ENCODE measurements around the gene PLEKHA6.

PLEKHA6 gene

DNA sequence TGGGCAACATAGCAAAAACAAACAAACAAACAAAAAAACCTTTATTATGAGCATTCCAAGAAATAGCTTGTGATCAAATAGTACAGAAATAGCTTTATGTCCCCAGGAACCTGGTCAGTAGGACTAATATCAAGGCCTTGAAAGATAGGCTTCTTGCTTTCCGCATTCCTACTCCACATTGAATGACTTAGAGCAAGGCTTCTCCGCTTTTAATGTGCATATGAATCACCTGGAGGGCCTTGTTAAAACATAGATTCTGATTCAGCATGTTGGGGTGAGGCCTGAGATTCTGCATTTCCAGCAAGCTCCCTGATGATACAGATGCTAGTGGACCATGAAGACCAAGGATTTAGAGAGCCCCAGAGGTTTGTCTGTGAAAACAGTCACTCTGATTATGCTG, 17.4 kb downstream of the PLEKHA6 start:
- TF ChIP-seq, protein P1, sequence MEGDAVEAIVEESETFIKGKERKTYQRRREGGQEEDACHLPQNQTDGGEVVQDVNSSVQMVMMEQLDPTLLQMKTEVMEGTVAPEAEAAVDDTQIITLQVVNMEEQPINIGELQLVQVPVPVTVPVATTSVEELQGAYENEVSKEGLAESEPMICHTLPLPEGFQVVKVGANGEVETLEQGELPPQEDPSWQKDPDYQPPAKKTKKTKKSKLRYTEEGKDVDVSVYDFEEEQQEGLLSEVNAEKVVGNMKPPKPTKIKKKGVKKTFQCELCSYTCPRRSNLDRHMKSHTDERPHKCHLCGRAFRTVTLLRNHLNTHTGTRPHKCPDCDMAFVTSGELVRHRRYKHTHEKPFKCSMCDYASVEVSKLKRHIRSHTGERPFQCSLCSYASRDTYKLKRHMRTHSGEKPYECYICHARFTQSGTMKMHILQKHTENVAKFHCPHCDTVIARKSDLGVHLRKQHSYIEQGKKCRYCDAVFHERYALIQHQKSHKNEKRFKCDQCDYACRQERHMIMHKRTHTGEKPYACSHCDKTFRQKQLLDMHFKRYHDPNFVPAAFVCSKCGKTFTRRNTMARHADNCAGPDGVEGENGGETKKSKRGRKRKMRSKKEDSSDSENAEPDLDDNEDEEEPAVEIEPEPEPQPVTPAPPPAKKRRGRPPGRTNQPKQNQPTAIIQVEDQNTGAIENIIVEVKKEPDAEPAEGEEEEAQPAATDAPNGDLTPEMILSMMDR (conservative IDR thresholded peaks at IDR 0.05; ENCODE audit: low read depth, low read length): no peak

DNA sequence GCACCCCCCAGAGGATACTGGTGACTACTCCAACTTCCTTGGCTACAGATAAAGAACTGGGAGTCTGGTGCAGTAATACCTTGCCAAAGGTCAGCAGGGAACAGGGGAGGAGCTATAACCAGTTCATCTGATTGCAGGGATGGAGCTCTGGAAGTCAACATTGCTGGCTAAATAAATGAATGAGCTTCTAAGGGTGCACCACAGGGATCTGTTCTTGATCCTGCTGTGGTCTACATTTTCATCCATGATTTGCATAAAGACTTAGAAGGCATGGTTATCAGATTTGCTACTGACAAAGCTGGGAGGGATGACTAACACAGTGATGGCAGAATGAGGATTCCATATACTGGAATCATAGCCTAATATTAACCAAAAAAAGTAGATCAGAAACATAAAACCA, 18.3 kb downstream of the PLEKHA6 start:
- peak; percentile 67 for DNase-seq (ENCODE audit: low read depth)
- no peak overlapping the region for H3K4me3 ChIP-seq (ENCODE audit: low read depth, low read length)
- TF ChIP-seq, protein P1 (conservative IDR thresholded peaks at IDR 0.05; ENCODE audit: low read depth, low read length): no peak

More for the DNA sequence above, 17.4 kb downstream of the PLEKHA6 start:
- no peak for DNase-seq (ENCODE audit: low read depth)
- H3K4me3 ChIP-seq (ENCODE audit: low read depth, low read length): no peak overlapping the region

DNA sequence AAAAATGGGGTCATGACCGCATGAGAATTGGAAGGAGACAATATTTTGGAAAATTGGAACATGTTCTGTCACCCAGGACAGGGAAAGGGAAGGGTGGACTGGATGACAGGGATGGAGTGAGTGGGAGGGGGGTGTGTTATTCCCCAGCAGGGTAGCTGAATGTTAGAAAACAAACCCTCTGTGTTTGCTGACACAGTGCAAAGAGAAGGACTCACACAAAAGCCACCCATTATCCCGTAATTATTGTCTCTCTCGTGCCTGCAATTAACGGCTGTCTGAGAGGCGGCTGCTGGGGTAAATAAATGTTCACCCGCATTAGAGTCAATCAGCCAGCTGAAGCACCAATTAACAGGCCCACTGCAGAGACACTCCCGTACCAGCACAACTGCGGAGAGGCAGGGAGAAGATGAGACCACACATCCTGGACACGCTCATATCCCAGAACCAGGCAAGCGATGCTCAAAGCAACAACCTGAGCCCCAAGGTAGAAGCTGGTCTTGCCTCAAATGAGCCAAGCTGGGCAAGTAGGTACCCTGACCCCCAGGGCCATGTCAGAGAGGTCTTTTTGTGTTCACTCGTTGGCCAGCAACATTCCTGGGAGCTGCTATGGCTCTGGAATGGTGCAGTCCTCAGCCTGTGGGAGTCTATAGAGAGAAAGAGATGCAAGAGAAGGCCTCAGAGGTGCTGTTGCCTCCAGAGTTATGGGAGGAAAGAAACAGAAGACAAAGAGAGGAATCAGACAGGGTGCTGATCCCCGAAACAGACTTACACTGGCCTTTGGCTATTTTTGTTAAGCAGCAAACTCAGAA, 19.4 kb downstream of the PLEKHA6 start:
- DNase-seq (ENCODE audit: low read depth): no peak
- H3K4me3 ChIP-seq (ENCODE audit: low read depth, low read length): no peak overlapping the region
- TF ChIP-seq, protein P1 (conservative IDR thresholded peaks at IDR 0.05; ENCODE audit: low read depth, low read length): no peak

DNA sequence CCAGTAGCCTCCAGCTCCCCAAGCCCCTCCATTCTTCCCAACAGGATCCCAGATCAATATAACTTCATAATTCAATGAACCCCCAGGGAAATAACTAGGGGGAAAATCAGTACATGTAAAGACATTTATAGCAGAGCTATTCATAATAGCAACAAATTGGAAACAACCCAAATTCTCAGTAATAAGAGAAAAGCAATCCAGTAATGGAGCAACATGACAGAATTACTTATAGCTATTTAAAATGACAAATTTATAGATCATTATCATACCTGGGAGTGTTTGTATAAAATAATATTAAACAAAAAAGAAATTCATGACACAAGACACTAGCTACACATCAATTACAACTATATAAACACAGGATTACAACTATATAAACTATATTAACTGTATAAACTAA, 20.2 kb downstream of the PLEKHA6 start:
- TF ChIP-seq, protein P1 (conservative IDR thresholded peaks at IDR 0.05; ENCODE audit: low read depth, low read length): no peak
- no peak for DNase-seq (ENCODE audit: low read depth)
- no peak overlapping the region for H3K4me3 ChIP-seq (ENCODE audit: low read depth, low read length)

DNA sequence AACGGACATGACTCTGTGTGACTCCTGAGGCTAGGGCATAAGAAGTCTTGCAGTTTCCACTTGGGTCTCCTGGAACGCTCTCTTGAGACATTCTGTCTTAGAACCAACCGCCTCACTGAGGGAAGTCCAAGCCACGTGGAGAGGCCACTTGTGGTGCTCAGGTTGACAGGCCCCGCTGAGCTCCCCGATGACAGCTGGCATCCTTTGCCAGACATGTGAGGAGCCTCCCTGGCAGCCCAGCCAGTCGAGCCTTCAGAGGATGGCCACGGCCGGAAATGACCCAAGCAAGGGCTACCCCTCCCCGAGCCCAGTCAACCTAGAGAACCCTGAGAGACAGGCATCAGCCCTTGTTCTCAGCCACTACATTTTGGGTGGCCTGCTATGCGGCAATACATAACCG, 20.7 kb downstream of the PLEKHA6 start:
- DNase-seq (ENCODE audit: low read depth): no peak
- TF ChIP-seq, protein P1 (conservative IDR thresholded peaks at IDR 0.05; ENCODE audit: low read depth, low read length): no peak
- no peak overlapping the region for H3K4me3 ChIP-seq (ENCODE audit: low read depth, low read length)

DNA sequence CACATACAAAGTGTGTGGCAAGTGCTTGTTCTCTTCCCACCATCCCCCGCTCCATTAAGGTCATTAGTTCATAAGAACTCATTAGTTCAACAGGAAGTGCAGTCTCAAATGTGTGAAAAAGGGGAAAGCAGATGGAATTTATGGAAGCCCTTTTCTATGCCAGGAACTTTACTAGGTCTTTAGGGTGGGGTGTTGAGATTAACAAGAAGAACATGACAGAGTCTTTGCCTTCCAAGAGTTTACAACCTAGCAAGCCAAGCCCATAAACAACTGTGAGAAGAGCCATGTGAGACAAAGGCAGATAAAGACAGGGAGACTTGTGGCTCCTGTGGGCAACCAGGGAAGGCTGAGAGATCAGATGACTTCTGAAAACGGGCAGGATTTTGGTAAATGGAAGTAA, 21.4 kb downstream of the PLEKHA6 start:
- no peak for DNase-seq (ENCODE audit: low read depth)
- TF ChIP-seq, protein P1 (conservative IDR thresholded peaks at IDR 0.05; ENCODE audit: low read depth, low read length): no peak
- no peak overlapping the region for H3K4me3 ChIP-seq (ENCODE audit: low read depth, low read length)

DNA sequence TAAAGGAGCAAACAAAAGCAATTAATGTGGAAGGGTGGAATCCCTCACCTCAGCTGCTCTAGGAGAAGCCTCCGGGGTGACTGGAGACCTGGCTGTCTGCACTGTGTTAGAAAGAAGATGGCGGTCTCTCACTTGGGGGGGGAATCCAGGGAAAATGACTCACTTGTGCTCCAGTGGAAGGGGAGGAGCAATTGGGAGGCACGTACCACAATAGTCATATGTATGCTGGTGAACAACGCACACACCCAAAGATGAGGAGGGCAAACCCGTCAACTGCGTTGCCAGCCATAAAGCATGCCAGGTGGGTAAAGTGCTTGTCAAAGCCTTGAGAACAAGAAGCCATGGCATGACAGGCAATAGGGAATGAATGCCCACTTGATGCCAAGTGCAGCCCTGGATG, 22.1 kb downstream of the PLEKHA6 start:
- H3K4me3 ChIP-seq (ENCODE audit: low read depth, low read length): no peak overlapping the region
- TF ChIP-seq, protein P1 (conservative IDR thresholded peaks at IDR 0.05; ENCODE audit: low read depth, low read length): no peak
- no peak for DNase-seq (ENCODE audit: low read depth)

All from choroid plexus epithelial cell (primary cell).